Left ventricle myocardium inferior (tissue), 1 donor: ENCODE results near the gene SMIM43. TPM values are rescaled to one million over a fixed set of nuclear protein-coding genes. Genes with fewer than 3 reads are reported as not detected.
"Not testable (repeated sequence)": the region's sequence is repeated elsewhere in the genome, so short reads cannot be mapped to it uniquely, and the experiment has no call there.

Experiments used
- DNase-seq: peaks from one replicate; pipeline ENCODE4 v3.0.0-alpha.2; 2020
- H3K27ac ChIP-seq: fragments of 200-600 bp; replicated peaks from 2 replicates; pipeline ENCODE4 v1.8.0; 2021
- H3K27me3 ChIP-seq: fragments of 200-600 bp; 2 replicates; pipeline ENCODE4 v1.8.0; 2021; ENCODE audit warnings: low read depth
- H3K36me3 ChIP-seq: fragments of 200-600 bp; 2 replicates; pipeline ENCODE4 v1.8.0; 2021
- H3K4me1 ChIP-seq: fragments of 200-600 bp; 2 replicates; pipeline ENCODE4 v1.8.0; 2021
- H3K4me3 ChIP-seq: fragments of 200-600 bp; 2 replicates; pipeline ENCODE4 v1.8.0; 2021; ENCODE audit warnings: mild to moderate bottlenecking, moderate library complexity
- H3K9me3 ChIP-seq: fragments of 200-600 bp; replicated peaks from 2 replicates; pipeline ENCODE4 v1.8.0; 2021
- intact Hi-C: fragments of 100-400 bp; cut with micrococcal nuclease; formaldehyde crosslinking; loops from one replicate; pipeline ENCODE4 v1.11.0; 2022
- total RNA-seq: library from RNA; stranded (reverse); fragmentation: NEBNext Ultra II Directional; extraction: Animal tissue kit (Norgen Biotek cat#: 25700); gene quantifications from one replicate; pipeline ENCODE4 v1.2.1, GENCODE V29; 2021
- TF ChIP-seq, protein P1 (sequence below): fragments of 200-600 bp; IDR thresholded peaks from 2 replicates; pipeline ENCODE4 v1.8.0; 2021; ENCODE audit warnings: antibody characterized with exemption, mild to moderate bottlenecking, borderline replicate concordance
- donor health status: DM: no; HTN: yes; CAD: no; lungs with severe emphysema.

Gene SMIM43
- total RNA-seq, 1 donor from 2014 or later: not detected

- no peak overlapping the region for H3K4me3 ChIP-seq
- DNase-seq: no peak
- intact Hi-C loops: no loop called here
These were observed 27.0 kb downstream of the SMIM43 start for GRCh38 chr4:121737846-121738554.

DNA sequence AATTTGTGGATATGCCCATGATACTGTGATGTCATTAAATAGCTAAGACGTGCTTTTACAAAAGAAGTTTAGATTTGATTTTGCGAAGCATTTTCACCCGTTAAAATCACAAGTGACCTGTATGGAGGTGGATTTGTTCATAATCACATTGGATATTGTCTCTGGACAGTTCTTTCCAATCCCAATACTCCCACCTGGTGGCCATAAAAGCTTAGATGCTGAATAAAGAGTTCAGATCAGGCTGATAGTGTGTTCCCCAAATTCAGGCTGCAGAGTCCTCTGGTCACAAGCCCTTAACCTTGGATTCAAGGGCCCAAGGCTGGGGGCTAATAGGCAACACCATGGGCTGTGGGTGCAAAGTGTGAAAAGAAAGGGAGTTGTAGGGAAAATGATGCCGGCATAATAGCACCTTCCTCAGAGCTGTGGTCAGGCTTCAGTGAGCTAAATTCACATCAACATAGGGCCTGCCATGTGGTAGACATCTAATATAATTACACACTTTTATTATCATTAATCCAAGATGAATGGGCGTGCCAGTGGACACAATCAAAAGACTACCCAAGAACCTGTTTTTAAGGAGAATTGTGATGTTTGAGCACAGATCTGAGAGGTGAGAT is 28.1 kb downstream of the SMIM43 start:
- TF ChIP-seq, protein P1, sequence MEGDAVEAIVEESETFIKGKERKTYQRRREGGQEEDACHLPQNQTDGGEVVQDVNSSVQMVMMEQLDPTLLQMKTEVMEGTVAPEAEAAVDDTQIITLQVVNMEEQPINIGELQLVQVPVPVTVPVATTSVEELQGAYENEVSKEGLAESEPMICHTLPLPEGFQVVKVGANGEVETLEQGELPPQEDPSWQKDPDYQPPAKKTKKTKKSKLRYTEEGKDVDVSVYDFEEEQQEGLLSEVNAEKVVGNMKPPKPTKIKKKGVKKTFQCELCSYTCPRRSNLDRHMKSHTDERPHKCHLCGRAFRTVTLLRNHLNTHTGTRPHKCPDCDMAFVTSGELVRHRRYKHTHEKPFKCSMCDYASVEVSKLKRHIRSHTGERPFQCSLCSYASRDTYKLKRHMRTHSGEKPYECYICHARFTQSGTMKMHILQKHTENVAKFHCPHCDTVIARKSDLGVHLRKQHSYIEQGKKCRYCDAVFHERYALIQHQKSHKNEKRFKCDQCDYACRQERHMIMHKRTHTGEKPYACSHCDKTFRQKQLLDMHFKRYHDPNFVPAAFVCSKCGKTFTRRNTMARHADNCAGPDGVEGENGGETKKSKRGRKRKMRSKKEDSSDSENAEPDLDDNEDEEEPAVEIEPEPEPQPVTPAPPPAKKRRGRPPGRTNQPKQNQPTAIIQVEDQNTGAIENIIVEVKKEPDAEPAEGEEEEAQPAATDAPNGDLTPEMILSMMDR: peak; percentile 58
- no peak overlapping the region for H3K4me3 ChIP-seq
- no peaks in the 10 kb centered on the region for H3K36me3 ChIP-seq
- H3K27ac ChIP-seq: no peak overlapping the region
- DNase-seq: no peak
- intact Hi-C loops: no loop called here
- no peaks in the 10 kb centered on the region for H3K9me3 ChIP-seq
- no peaks in the 10 kb centered on the region for H3K27me3 ChIP-seq
- H3K4me1 ChIP-seq: peaks cover 28% of the 10 kb centered on the region

More at GRCh38 chr4:121737846-121738554, 27.0 kb downstream of the SMIM43 start:
- Histone ChIP-seq H3K36me3 (no peaks in the 10 kb centered on the region), H3K27me3 (no peaks in the 10 kb centered on the region), H3K27ac (no peak overlapping the region), H3K4me1 (peaks cover 28% of the 10 kb centered on the region), H3K9me3 (no peaks in the 10 kb centered on the region)
- TF ChIP-seq, protein P1: no peak

DNA sequence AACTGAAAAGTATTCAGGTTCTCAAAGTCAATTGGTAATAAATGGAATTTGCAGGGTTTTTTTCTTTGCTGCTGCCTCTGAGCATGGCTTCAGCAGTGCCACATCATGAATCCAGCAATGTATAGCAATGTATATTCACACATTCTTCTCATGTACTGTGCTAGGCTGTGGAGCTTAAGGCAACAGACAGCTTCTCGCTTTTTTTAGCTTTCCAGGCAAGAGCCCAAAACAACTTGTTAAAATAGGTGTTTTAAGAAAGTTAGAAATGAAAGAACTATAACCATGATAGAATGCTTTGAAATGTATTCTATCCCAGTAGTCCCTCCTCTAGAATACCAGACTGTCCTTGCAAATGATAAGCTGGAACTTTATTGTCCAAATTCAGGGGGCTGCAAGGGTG is 30.4 kb downstream of the SMIM43 start:
- H3K36me3 ChIP-seq: no peaks in the 10 kb centered on the region
- H3K9me3 ChIP-seq: no peaks in the 10 kb centered on the region
- peaks cover 16% of the 10 kb centered on the region for H3K4me1 ChIP-seq
- TF ChIP-seq, protein P1: no peak
- H3K27ac ChIP-seq: no peak overlapping the region
- intact Hi-C loops: no loop called here
- DNase-seq: no peak
- H3K4me3 ChIP-seq: no peak overlapping the region
- H3K27me3 ChIP-seq: no peaks in the 10 kb centered on the region

- DNase-seq: no peak
- TF ChIP-seq, protein P1: no peak
- Histone ChIP-seq H3K4me3 (no peak overlapping the region), H3K4me1 (peaks cover 11% of the 10 kb centered on the region), H3K9me3 (no peaks in the 10 kb centered on the region), H3K36me3 (no peaks in the 10 kb centered on the region), H3K27me3 (no peaks in the 10 kb centered on the region), H3K27ac (no peak overlapping the region)
- intact Hi-C loops: no loop called here
These were observed 31.0 kb downstream of the SMIM43 start for GRCh38 chr4:121733942-121734341.

DNA sequence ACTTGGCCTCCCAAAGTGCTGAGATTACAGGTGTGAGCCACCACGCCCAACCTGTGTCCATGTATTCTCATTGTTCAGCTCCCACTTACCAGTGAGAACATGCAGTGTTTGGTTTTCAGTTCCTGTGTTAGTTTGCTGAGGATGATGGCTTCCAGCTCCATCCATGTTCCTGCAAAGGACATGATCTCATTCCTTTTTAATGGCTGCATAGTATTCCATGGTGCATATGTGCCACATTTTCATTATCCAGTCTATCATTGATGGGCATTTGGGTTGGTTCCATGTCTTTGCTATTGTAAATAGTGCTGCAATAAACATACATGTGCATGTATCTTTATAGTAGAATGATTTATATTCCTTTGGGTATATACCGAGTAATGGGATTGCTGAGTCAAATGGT is 35.2 kb downstream of the SMIM43 start:
- H3K36me3 ChIP-seq, H3K4me1 ChIP-seq, H3K27ac ChIP-seq, H3K4me3 ChIP-seq, H3K9me3 ChIP-seq, H3K27me3 ChIP-seq, DNase-seq: not testable (repeated sequence)
- intact Hi-C loops: loop anchor here (5.0 kb wide), 2 partner anchors 267 to 357 kb away; no protein-coding TSS in a partner anchor

DNA sequence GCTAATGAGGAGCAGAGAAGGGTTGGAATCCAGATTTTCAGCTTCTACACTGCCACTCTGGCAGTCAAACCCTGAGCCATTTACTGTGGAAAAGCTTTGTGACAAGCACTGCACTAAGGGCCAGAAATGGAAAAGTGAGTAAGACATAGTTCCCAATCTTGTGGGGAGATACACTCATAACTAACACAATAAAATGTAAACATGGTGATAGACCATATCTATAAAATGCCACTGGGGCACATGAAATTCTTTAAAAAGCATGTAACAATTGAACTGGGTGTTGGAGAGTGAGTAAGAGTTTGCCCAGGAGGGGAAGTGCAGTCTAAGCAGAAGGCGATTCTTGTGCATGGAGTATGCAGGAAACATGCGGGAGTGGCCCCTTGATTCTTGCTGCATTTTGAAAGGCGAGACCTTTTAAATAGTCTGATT is 36.2 kb downstream of the SMIM43 start:
- TF ChIP-seq, protein P1: no peak
- no peak for DNase-seq
- Histone ChIP-seq H3K36me3 (no peaks in the 10 kb centered on the region), H3K27ac (no peak overlapping the region), H3K9me3 (no peaks in the 10 kb centered on the region), H3K4me1 (no peaks in the 10 kb centered on the region), H3K4me3 (no peak overlapping the region), H3K27me3 (no peaks in the 10 kb centered on the region)
- intact Hi-C loops: loop anchor here (5.0 kb wide), 2 partner anchors 267 to 357 kb away; no protein-coding TSS in a partner anchor
